ENCODE results near the gene MAP7D1.

GRCh38 chr1:36199934-36200741 lies 44.2 kb downstream of the MAP7D1 start:
- TF ChIP-seq CTCF (conservative IDR thresholded peaks at IDR 0.05 in 1 of 2, IDR thresholded peaks at IDR 0.05 in 1 of 2; ENCODE audit: low read depth in 1 of 2, low read length in 2 of 2) = no peak
- TF ChIP-seq EZH2 (IDR thresholded peaks at IDR 0.05; ENCODE audit: low read length, missing control alignments) = no peak
